GM12878 (cell line): Measurements from ENCODE around the gene VSIG10L2. TPM values are rescaled to one million over a fixed set of nuclear protein-coding genes. Genes with fewer than 3 reads are reported as not detected.

Experiments
- ATAC-seq: fragments of 200-7000 bp; cut with Tn5 transposase; 3 replicates; pipeline ENCODE4 v1.9.1; 2020; ENCODE audit warnings: mild to moderate bottlenecking, moderate library complexity
- BruUV-seq: library from RNA; stranded (reverse); fragments of 400-500 nt; replicated peaks from 2 replicates; lab custom pipeline; 2021; lab: Mats Ljungman, UMichigan
- CTCF ChIA-PET: fragments of 300-600 bp; sonication (Branson Sonifier 250); formaldehyde crosslinking; extraction: SDS; loops from one replicate; lab custom pipeline; 2021; ENCODE audit warnings: inconsistent platforms; lab: Yijun Ruan, JAX
- POLR2A ChIA-PET: fragments of 350-600 bp; formaldehyde crosslinking; extraction: SDS; loops from one replicate; lab custom pipeline; 2021; ENCODE audit warnings: inconsistent platforms; lab: Charles Lee
- RAD21 ChIA-PET: fragments of 300-600 bp; sonication (Branson Sonifier 250); formaldehyde crosslinking; loops from one replicate; lab custom pipeline; 2023; ENCODE audit warnings: antibody characterized with exemption; ENCODE audit not compliant: unreplicated experiment; lab: Charles Lee
- SMC1A ChIA-PET: fragments of 300-600 bp; sonication (Branson Sonifier 250); formaldehyde crosslinking; loops from one replicate; lab custom pipeline; 2023; ENCODE audit not compliant: unreplicated experiment, uncharacterized antibody; lab: Charles Lee
- DNase-seq: peaks from one replicate; pipeline ENCODE4 v3.0.0-alpha.2; 2011; ENCODE audit warnings: low read depth, low spot score
- FAIRE-seq: peaks from 3 replicates; lab custom pipeline; 2011; peaks lifted over from hg19 to GRCh38; lab: Jason Lieb, UNC
- H2AFZ ChIP-seq: 2 replicates; pipeline ENCODE4 v1.6.0; 2011; ENCODE audit warnings: low read depth, low read length, control low read depth; ENCODE audit not compliant: control insufficient read depth
- H3K27ac ChIP-seq: 2 replicates; pipeline ENCODE4 v1.5.1; 2011; ENCODE audit warnings: control low read depth; ENCODE audit not compliant: control insufficient read depth, insufficient read depth
- H3K27me3 ChIP-seq, 2 experiments: replicated peaks in 1 of 2; 2 replicates each; pipeline versions ENCODE4 v1.6.0 to v1.6.1; 2011; ENCODE audit warnings: low read length in 1 of 2; ENCODE audit not compliant: control insufficient read depth in 2 of 2, insufficient read depth in 2 of 2
- H3K36me3 ChIP-seq, 2 experiments: 2 replicates each; pipeline ENCODE4 v1.5.1; 2011; ENCODE audit warnings: low read length in 1 of 2; ENCODE audit not compliant: control insufficient read depth in 2 of 2, insufficient read depth in 2 of 2
- H3K4me1 ChIP-seq: 2 replicates; pipeline ENCODE4 v1.6.1; 2011; ENCODE audit warnings: mild to moderate bottlenecking, low read length, moderate library complexity, mixed read lengths; ENCODE audit not compliant: control insufficient read depth, insufficient read depth
- H3K4me2 ChIP-seq: 2 replicates; pipeline ENCODE4 v1.6.0; 2011; ENCODE audit warnings: control low read depth; ENCODE audit not compliant: control insufficient read depth, insufficient read depth
- H3K4me3 ChIP-seq: fragments of 200-600 bp; sonication (generic); 2 replicates; pipeline ENCODE4 v1.5.1; 2016
- H3K79me2 ChIP-seq: 2 replicates; pipeline ENCODE4 v1.6.0; 2011; ENCODE audit warnings: low read length; ENCODE audit not compliant: control insufficient read depth, insufficient read depth
- H3K9ac ChIP-seq: 2 replicates; pipeline ENCODE4 v1.8.0; 2011; ENCODE audit warnings: low read length, control low read depth, mixed read lengths; ENCODE audit not compliant: control insufficient read depth, insufficient read depth
- H3K9me3 ChIP-seq: replicated peaks from 3 replicates; pipeline ENCODE4 v1.5.1; 2011; ENCODE audit warnings: mild to moderate bottlenecking, low read length; ENCODE audit not compliant: control insufficient read depth, insufficient read depth
- H4K20me1 ChIP-seq: 2 replicates; pipeline ENCODE4 v1.6.0; 2011; ENCODE audit not compliant: control insufficient read depth, insufficient read depth
- BCL11A ChIP-seq: IDR thresholded peaks from 2 replicates; pipeline ENCODE4 v1.6.1; 2011; ENCODE audit warnings: low read depth, low read length
- IRF4 ChIP-seq: IDR thresholded peaks from 2 replicates; pipeline ENCODE4 v1.6.1; 2011; ENCODE audit warnings: low read depth, low read length
- MTA2 ChIP-seq: fragments of 450-650 bp; IDR thresholded peaks from 2 replicates; pipeline ENCODE4 v1.6.1; 2016; ENCODE audit warnings: low read depth, mild to moderate bottlenecking, moderate library complexity
- RUNX3 ChIP-seq: IDR thresholded peaks from 2 replicates; pipeline ENCODE4 v1.6.1; 2012; ENCODE audit warnings: low read length, inconsistent platforms
- SUZ12 ChIP-seq: fragments of 200-600 bp; sonication (generic); IDR thresholded peaks from one replicate; pipeline ENCODE4 v1.6.1; 2018; ENCODE audit warnings: antibody characterized with exemption, mild to moderate bottlenecking; ENCODE audit not compliant: unreplicated experiment
- WGBS: methylation state at CpG from one replicate; pipeline ENCODE4 v1.1.6; 2016; ENCODE audit warnings: low lambda C conversion rate; ENCODE audit not compliant: insufficient replicate concordance, insufficient coverage; ENCODE audit errors: missing lambda C conversion rate; 5-methylcytosine and 5-hydroxymethylcytosine counted together
- in situ Hi-C: fragments of 300-500 bp; cut with MboI; formaldehyde crosslinking; loops from 9 replicates; pipeline ENCODE4 v1.14.3; 2018; ENCODE audit warnings: mixed read lengths
- intact Hi-C: fragments of 100-400 bp; cut with micrococcal nuclease; formaldehyde crosslinking; loops from one replicate; pipeline ENCODE4 v1.14.2; 2022; ENCODE audit not compliant: unreplicated experiment
- polyA plus RNA-seq, 11 experiments: library from polyadenylated mRNA; depleted of rRNA in 4 of 11; unstranded in 6 of 11; stranded (reverse) in 5 of 11; fragments of >200 nt; fragmentation: Nextera tagmentation in 4 of 11; fragmentation: Illumina TruSeq in 1 of 11; extraction: Ambion mirVana in 4 of 11; extraction: Trizol in 1 of 11; gene quantifications; 1 replicate in 1 of 11; 2 replicates in 10 of 11; pipeline versions ENCODE4 v1.2.1 to v1.2.3, GENCODE V29; 2011 to 2016; ENCODE audit warnings: inconsistent platforms in 2 of 11, missing spikeins in 2 of 11, low read depth in 1 of 11
- total RNA-seq, 4 experiments: library from RNA; depleted of rRNA in 3 of 4; stranded (reverse); fragments of >200 nt in 3 of 4; fragmentation: Illumina TruSeq in 1 of 4; extraction: Trizol in 1 of 4; gene quantifications; 2 replicates each; pipeline versions ENCODE4 v1.2.1 to v1.2.3, GENCODE V29; 2013 to 2021
- TF ChIP-seq, protein P1 (sequence below): IDR thresholded peaks from 2 replicates; pipeline ENCODE4 v1.6.1; 2012; ENCODE audit warnings: low read length, inconsistent platforms
- TF ChIP-seq, protein P2 (sequence below): fragments of 450-650 bp; IDR thresholded peaks from 2 replicates; pipeline ENCODE4 v1.6.1; 2017; ENCODE audit warnings: borderline replicate concordance

Gene VSIG10L2
- total and polyA plus RNA-seq, 10 of the 15 experiments (the other 5 are each of a cell fraction or from before 2014, with no cell fraction given), result 0.02 TPM; not detected in 9

DNA sequence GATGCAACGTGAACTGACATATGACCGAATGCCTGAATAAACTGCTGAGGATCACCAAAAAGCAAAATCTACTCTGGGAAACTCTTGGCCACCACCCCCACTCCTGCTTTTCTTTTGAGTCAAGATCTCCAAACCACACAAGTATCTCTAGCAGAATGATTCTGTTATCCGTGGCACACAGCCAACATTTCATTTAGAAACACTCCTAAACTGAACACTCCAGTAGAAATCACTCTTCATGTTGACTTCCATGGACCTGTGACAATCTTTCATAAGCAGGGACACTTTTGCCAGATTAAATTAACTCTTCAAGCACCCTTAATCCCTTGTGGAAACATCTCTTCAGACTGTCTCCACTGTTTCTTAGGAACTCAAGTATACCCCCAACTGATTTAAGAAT, 44.4 kb downstream of the VSIG10L2 start (continued):
- TF ChIP-seq IRF4, result peak; percentile 82; the same call in 1 of the 2 replicates
- no peak for TF ChIP-seq SUZ12
- TF ChIP-seq, protein P1, sequence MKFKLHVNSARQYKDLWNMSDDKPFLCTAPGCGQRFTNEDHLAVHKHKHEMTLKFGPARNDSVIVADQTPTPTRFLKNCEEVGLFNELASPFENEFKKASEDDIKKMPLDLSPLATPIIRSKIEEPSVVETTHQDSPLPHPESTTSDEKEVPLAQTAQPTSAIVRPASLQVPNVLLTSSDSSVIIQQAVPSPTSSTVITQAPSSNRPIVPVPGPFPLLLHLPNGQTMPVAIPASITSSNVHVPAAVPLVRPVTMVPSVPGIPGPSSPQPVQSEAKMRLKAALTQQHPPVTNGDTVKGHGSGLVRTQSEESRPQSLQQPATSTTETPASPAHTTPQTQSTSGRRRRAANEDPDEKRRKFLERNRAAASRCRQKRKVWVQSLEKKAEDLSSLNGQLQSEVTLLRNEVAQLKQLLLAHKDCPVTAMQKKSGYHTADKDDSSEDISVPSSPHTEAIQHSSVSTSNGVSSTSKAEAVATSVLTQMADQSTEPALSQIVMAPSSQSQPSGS, result 0 out of 2 replicates have a peak, but pooled peaks have one; percentile 34
- peak; percentile 68 for TF ChIP-seq RUNX3

DNA sequence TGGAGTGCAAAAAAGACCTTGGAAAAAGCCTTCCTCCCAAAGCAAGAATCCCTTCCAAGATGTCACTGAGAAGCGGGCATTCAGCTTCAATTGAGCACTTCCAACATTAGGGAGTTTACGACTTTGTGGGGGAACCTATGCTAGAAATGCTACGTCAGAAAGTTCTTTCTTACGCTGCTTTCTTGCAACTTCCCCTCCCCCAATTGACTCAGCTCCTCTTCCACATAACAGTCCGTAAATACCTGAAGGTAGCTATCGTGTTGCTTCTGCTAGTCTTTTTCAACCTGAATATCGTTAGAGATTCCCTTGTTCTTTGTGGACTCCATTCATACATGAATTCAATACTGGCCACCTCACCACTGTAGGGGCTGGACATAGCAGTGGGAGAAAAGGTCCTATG, 47.0 kb downstream of the VSIG10L2 start:
- Histone ChIP-seq H3K36me3 (no peaks in the 10 kb centered on the region), H3K4me3 (no peak overlapping the region), H3K27me3 (peaks cover 0 to 2% of the 10 kb centered on the region in 2 experiments; a peak in 1 of 4 replicates), H3K4me2 (no peak overlapping the region), H3K9me3 (no peaks in the 10 kb centered on the region; the same call in 2 of the 3 replicates), H3K4me1 (peaks cover 8% of the 10 kb centered on the region), H3K27ac (no peak overlapping the region), H4K20me1 (no peaks in the 10 kb centered on the region), H3K79me2 (no peaks in the 10 kb centered on the region), H3K9ac (no peak overlapping the region), H2AFZ (no peak overlapping the region)
- SMC1A ChIA-PET, result interaction anchor here (3.7 kb wide), 1 partner anchor 10 kb away, joined by 31 read pairs; no protein-coding TSS in a partner anchor
- POLR2A ChIA-PET, result no interaction called here
- CTCF ChIA-PET, result interaction anchor here (1.3 kb wide), 1 partner anchor 195 kb away, joined by 3 read pairs; no protein-coding TSS in a partner anchor
- TF ChIP-seq, protein P2, sequence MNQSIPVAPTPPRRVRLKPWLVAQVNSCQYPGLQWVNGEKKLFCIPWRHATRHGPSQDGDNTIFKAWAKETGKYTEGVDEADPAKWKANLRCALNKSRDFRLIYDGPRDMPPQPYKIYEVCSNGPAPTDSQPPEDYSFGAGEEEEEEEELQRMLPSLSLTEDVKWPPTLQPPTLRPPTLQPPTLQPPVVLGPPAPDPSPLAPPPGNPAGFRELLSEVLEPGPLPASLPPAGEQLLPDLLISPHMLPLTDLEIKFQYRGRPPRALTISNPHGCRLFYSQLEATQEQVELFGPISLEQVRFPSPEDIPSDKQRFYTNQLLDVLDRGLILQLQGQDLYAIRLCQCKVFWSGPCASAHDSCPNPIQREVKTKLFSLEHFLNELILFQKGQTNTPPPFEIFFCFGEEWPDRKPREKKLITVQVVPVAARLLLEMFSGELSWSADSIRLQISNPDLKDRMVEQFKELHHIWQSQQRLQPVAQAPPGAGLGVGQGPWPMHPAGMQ, result no peak
- TF ChIP-seq BCL11A (no peak), MTA2 (no peak)
- ATAC-seq (no peak), FAIRE-seq (no peak), DNase-seq (no peak)
- RAD21 ChIA-PET, result no interaction called here
- in situ Hi-C loops (no loop called here), intact Hi-C loops (no loop called here)
- BruUV-seq, result no TSS peak
- 79% methylated on average over 7 of the region's 7 CpGs for WGBS
